Ovary (tissue), 3 donors: ENCODE results near the gene YARS2.

Experiments
- CTCF ChIP-seq, 3 donors: fragments of 450-650 bp in 2 of 3; fragments of 200-600 bp in 1 of 3; IDR thresholded peaks; one replicate each; pipeline versions ENCODE4 v1.5.1 to v1.8.0; 2016 to 2022; ENCODE audit warnings: antibody characterized with exemption in 3 of 3, mild to moderate bottlenecking in 1 of 3
- POLR2A ChIP-seq: fragments of 450-650 bp; IDR thresholded peaks from one replicate; pipeline ENCODE4 v1.6.1; 2017; ENCODE audit warnings: antibody characterized with exemption, mild to moderate bottlenecking, moderate library complexity
- donor health status: DM: no; HTN: no; CAD: no.

DNA sequence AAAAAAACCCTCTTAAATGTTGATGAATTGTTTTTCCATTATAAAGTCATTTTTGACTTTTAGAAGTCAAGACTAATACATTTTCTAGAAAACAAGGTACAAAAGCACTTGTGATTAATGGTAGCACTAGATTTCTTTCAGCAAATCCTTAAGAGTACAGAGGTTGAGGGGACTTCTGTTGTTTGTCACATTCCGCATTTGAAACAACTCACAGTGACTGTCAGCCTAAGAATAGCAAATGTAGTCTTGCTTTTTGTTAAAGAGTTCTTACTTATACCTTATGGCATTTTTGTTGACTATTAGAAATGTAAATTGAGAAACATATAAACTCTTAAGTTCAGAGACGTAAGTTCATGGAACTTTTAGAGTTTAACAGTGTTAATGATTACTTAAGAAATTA lies 16.4 kb downstream of the YARS2 start:
- TF ChIP-seq POLR2A: no peak
- TF ChIP-seq CTCF (IDR thresholded peaks at IDR 0.05): no peak
